Activated CD8-positive, alpha-beta memory T cell treated with anti-CD3 and anti-CD28 coated beads, Interleukin-2, amount 50 U/mL, for 48 hours (primary cell): ENCODE data around the gene PXDN.

Experiments used
- DNase-seq: peaks from one replicate; pipeline ENCODE4 v3.0.0-alpha.2; 2020

The PXDN gene

GRCh38 chr2:1751767-1752725 lies 7.7 kb upstream of the PXDN start:
- peak; percentile 23 for DNase-seq

- DNase-seq, result peak; percentile 75
Observed at GRCh38 chr2:1750933-1751766, 6.8 kb upstream of the PXDN start.

GRCh38 chr2:1750270-1750932 lies 6.1 kb upstream of the PXDN start:
- no peak for DNase-seq

- DNase-seq, result peak; percentile 43
Observed at GRCh38 chr2:1749489-1750119, 5.3 kb upstream of the PXDN start.

- DNase-seq, result peak; percentile 42
Observed at GRCh38 chr2:1748741-1749488, 4.6 kb upstream of the PXDN start.

GRCh38 chr2:1748176-1748740 lies 3.9 kb upstream of the PXDN start:
- peak; percentile 20 for DNase-seq

- DNase-seq, result peak; percentile 29
Observed at GRCh38 chr2:1747065-1747941, 3.0 kb upstream of the PXDN start.

- DNase-seq, result peak; percentile 28
Observed at GRCh38 chr2:1746174-1747064, 2.1 kb upstream of the PXDN start.

GRCh38 chr2:1745171-1746023 lies 1.1 kb upstream of the PXDN start:
- DNase-seq, result peak; percentile 22

GRCh38 chr2:1744151-1744445 lies 217 bp downstream of the PXDN start:
- peak; percentile 45 for DNase-seq

- peak; percentile 47 for DNase-seq
Observed at GRCh38 chr2:1743396-1744150, 742 bp downstream of the PXDN start.

- DNase-seq, result peak; percentile 61
Observed at GRCh38 chr2:1742681-1743395, 1.5 kb downstream of the PXDN start.

GRCh38 chr2:1742301-1742680 lies 2.0 kb downstream of the PXDN start:
- peak; percentile 20 for DNase-seq

GRCh38 chr2:1741851-1742250 lies 2.5 kb downstream of the PXDN start:
- peak; percentile 23 for DNase-seq

- peak; percentile 30 for DNase-seq
Observed at GRCh38 chr2:1740716-1741589, 3.4 kb downstream of the PXDN start.
